ENCODE data around the gene ALK.

DNA sequence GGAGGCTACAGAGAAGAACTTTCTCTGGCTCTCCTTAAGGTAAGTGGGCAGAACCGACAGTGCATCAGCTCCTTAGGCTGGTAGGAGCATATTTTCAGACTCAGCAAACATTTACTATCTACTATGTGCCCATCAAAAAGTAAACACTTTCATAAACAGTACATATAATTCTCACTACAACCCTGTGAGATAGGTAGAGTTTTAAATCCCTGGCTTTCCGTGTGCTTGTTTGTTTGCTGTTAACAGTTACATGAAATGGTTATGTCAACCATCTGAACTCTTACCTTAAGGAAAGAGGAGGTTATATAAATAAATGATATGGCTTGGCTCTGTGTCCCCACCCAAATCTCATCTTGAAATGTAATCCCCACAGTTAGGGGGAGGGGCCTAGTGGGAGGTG is 310.1 kb downstream of the ALK start:
- TF ChIP-seq CTCF (IDR thresholded peaks at IDR 0.05) (no peak), POLR2A (IDR thresholded peaks at IDR 0.05) (no peak), EP300 (IDR thresholded peaks at IDR 0.05) (no peak)
